ENCODE data around the gene CDK5.
"Not testable (repeated sequence)": the region's sequence is repeated elsewhere in the genome, so short reads cannot be mapped to it uniquely, and the experiment has no call there.

CDK5 gene

GRCh38 chr7:151020231-151020630 is 37.5 kb downstream of the CDK5 start:
- no peak for DNase-seq (ENCODE audit: insufficient read length, low spot score)
- no peak for FAIRE-seq
- TF ChIP-seq POLR2A (IDR thresholded peaks at IDR 0.05; ENCODE audit: low read depth, low read length), result no peak

- no peak for FAIRE-seq
- no peak for TF ChIP-seq POLR2A (IDR thresholded peaks at IDR 0.05; ENCODE audit: low read depth, low read length)
- no peak for DNase-seq (ENCODE audit: insufficient read length, low spot score)
These were observed 38.6 kb downstream of the CDK5 start for GRCh38 chr7:151019130-151019447.

- FAIRE-seq, result no peak
- DNase-seq (ENCODE audit: insufficient read length, low spot score), result no peak
- no peak for TF ChIP-seq POLR2A (IDR thresholded peaks at IDR 0.05; ENCODE audit: low read depth, low read length)
These were observed 39.1 kb downstream of the CDK5 start for GRCh38 chr7:151018421-151019129.

GRCh38 chr7:151017953-151018420 is 39.7 kb downstream of the CDK5 start:
- TF ChIP-seq POLR2A (IDR thresholded peaks at IDR 0.05; ENCODE audit: low read depth, low read length), result no peak
- FAIRE-seq (no peak), DNase-seq (ENCODE audit: insufficient read length, low spot score) (no peak)

GRCh38 chr7:151017370-151017952 is 40.2 kb downstream of the CDK5 start:
- FAIRE-seq, result no peak
- no peak for TF ChIP-seq POLR2A (IDR thresholded peaks at IDR 0.05; ENCODE audit: low read depth, low read length)
- DNase-seq (ENCODE audit: insufficient read length, low spot score), result no peak

- FAIRE-seq, result no peak
- no peak for TF ChIP-seq POLR2A (IDR thresholded peaks at IDR 0.05; ENCODE audit: low read depth, low read length)
- DNase-seq (ENCODE audit: insufficient read length, low spot score), result no peak
These were observed 40.8 kb downstream of the CDK5 start for GRCh38 chr7:151016942-151017341.

GRCh38 chr7:151016505-151016904 is 41.2 kb downstream of the CDK5 start:
- TF ChIP-seq POLR2A (IDR thresholded peaks at IDR 0.05; ENCODE audit: low read depth, low read length), result no peak
- DNase-seq (ENCODE audit: insufficient read length, low spot score), result no peak
- no peak for FAIRE-seq

- no peak for TF ChIP-seq POLR2A (IDR thresholded peaks at IDR 0.05; ENCODE audit: low read depth, low read length)
- FAIRE-seq (no peak), DNase-seq (ENCODE audit: insufficient read length, low spot score) (no peak)
These were observed 41.7 kb downstream of the CDK5 start for GRCh38 chr7:151015967-151016366.

- no peak for TF ChIP-seq POLR2A (IDR thresholded peaks at IDR 0.05; ENCODE audit: low read depth, low read length)
- FAIRE-seq (no peak), DNase-seq (ENCODE audit: insufficient read length, low spot score) (peak; percentile 85)
These were observed 42.7 kb downstream of the CDK5 start for GRCh38 chr7:151014950-151015349.

- FAIRE-seq, result no peak
- no peak for TF ChIP-seq POLR2A (IDR thresholded peaks at IDR 0.05; ENCODE audit: low read depth, low read length)
- DNase-seq (ENCODE audit: insufficient read length, low spot score), result no peak
These were observed 43.8 kb downstream of the CDK5 start for GRCh38 chr7:151013733-151014497.

- FAIRE-seq (no peak), DNase-seq (ENCODE audit: insufficient read length, low spot score) (no peak)
- no peak for TF ChIP-seq POLR2A (IDR thresholded peaks at IDR 0.05; ENCODE audit: low read depth, low read length)
These were observed 44.4 kb downstream of the CDK5 start for GRCh38 chr7:151013356-151013732.

- TF ChIP-seq POLR2A (IDR thresholded peaks at IDR 0.05; ENCODE audit: low read depth, low read length), result no peak
- no peak for FAIRE-seq
- DNase-seq (ENCODE audit: insufficient read length, low spot score), result no peak
These were observed 44.8 kb downstream of the CDK5 start for GRCh38 chr7:151012911-151013347.

GRCh38 chr7:151012031-151012692 is 45.5 kb downstream of the CDK5 start:
- FAIRE-seq, result no peak
- no peak for TF ChIP-seq POLR2A (IDR thresholded peaks at IDR 0.05; ENCODE audit: low read depth, low read length)
- DNase-seq (ENCODE audit: insufficient read length, low spot score), result no peak

GRCh38 chr7:151011616-151012015 is 46.1 kb downstream of the CDK5 start:
- FAIRE-seq; DNase-seq (ENCODE audit: insufficient read length, low spot score): not testable (repeated sequence)

Measured in H54 (cell line).